ENCODE measurements around the gene LRBA.

Gene LRBA

DNA sequence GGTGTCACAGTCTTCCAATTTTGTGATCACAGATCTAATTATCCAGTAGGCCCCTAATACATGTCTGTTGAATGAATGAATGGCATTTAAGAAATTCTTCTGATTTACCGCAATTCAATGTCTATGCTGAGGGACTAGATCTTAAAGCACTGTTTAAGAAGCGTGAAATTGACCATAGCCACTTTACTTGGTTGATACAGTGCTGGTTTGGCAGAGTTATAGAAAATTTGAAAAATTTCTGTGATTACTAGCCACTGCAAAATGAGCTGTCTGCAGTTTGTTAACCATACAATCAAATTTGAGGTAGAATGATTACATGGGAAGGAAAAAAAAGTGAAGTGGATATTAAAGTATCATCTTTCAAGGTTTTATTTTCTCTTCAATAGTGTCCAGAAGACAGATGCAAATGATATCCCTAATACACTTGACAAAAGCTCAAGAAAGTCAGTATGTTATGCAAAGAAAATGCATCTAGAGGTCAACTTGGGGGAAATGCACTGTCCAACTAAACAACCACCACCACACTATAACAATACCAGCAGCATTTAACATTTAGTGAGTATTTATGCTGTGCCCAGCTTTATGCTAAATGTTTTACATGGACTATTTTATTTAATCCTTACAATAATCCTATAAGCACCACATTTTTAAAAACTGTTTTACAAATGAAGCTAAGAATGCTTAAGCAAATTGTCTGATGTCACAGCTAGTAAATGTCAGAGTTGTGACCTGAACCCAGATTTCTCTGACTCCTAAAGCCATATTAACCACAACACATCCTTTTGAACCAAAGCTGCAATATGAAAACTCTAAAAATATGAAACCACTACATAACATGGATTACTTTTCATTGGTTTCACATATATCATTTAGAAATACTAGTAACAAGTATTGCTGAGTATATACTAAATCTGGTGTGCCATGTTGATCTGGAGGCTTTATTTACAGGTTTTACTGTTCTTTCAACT, 651.1 kb downstream of the LRBA start:
- DNase-seq (ENCODE audit: low read depth), result no peak

DNA sequence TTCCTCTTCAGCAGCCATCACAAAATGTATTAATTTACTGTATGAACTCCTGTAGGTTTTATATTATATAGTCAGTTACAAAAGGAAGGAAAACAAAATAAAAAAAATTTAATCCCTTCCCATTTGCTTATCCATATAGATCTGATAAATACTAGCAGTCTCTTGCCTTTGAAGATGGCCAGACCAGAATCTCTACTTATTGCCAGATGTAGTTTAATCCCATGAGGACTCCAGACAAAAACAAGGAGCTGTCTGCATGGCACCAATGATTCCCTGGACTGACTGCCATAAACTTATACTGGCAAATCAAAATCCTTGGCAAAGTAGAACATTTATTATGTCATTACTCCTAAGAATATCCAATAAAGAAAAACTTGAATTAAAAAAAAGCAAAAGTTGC, 656.4 kb downstream of the LRBA start:
- DNase-seq (ENCODE audit: low read depth), result no peak

DNA sequence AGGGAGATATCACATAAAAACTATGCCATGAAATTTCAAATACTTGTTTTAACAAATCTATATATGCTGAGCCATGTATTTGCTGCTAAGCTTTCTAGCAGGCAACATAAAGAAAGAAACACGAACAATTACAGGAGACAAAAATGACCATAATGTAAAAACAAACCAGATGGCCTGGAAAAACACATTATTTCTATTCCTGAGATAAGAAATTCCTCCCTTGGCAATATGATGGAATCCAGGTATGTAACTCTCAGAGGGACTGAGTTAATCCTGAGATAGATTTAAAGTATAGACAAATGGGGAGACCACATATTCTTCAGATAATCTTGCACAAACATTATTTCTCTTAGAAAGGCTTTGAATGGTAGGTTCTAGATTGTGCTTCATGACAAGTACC, 657.3 kb downstream of the LRBA start:
- no peak for DNase-seq (ENCODE audit: low read depth)

DNA sequence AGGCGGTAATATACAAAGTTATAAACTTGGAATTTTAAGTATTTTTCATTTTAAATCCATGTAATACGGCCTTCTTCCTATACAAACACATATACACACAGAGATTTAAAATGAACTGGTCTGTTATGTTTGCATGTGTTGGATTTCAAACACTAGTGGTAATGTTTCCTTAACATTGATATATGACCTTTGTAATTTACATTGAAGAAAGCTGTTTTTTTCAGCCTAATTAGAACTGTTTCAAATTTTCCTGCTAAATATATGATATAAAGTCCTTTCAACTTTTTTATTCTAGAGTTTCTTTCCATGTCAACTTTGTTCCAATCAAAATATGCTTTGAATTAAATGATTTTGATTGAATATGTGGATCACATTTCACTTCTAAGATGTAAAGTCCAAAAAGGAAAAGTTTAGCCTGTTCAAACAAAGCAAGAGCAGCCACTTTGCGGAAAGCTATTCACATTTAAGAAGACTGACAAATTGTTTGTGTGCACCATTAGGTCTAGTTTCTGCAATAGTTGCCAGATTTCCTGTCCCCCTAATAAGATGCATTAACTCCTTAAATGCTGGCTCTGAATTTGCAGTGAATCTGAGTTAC, 659.1 kb downstream of the LRBA start:
- no peak for DNase-seq (ENCODE audit: low read depth)

DNA sequence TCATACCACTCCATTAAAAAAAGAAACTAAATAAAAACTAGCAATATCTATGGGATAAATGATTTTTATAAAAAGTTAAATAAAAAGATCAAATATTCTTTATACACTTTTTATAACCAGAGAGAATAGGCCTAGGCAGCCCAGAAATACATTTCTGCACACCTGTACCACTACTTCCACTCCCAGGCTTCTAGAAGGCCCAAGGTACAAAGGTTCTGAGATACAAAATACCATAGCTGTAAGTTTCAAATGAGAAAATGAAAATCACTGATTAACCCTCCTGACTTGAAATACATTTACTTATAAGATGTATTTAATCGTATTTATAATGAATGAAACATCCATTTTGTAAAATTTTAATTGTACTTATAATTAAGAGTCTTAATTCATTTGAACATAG, 659.7 kb downstream of the LRBA start:
- no peak for DNase-seq (ENCODE audit: low read depth)

DNA sequence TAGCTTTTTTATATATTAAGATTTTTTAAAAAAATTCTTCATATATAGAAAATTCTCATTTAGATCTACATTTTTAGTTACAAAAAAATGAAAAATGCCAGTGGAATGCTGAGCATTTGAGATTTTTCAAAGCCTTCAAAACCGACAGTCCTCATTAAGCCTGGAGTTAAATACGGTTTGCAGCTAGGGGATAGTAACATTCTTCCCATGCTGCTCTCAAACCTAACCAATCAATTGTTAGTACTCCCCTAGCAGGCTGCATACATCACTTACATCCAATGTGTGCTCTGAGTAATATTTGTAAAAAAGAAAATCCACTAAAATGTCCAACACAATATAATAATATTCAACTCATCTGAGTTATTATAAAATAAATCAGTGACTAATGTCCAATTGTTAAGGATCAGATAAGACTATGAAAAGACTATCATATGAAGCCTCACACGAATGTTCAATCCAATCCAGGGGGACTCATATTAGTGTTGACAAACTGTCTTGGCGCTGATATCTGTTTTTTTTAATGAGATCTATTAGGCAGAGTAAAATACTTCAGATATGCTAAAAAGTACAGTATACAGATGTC, 660.8 kb downstream of the LRBA start:
- no peak for DNase-seq (ENCODE audit: low read depth)

DNA sequence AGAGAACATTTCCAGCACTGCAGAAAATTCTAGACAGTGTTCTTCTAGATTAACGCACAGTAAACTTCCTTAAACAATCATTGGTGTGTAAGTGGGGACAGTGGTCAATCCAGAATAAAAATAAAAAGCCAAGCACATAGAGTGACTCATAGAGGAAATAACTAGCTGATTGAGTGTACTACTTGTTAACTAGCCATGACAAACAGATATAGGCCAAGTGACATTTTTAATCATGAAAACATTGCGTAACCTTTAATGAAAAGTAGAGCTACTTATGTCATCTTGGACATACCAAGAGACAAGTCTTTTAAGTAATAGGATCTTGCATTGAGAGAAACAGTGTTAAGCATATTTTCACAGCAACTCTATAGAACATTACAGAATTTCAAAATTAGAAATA, 667.0 kb downstream of the LRBA start:
- no peak for DNase-seq (ENCODE audit: low read depth)

DNA sequence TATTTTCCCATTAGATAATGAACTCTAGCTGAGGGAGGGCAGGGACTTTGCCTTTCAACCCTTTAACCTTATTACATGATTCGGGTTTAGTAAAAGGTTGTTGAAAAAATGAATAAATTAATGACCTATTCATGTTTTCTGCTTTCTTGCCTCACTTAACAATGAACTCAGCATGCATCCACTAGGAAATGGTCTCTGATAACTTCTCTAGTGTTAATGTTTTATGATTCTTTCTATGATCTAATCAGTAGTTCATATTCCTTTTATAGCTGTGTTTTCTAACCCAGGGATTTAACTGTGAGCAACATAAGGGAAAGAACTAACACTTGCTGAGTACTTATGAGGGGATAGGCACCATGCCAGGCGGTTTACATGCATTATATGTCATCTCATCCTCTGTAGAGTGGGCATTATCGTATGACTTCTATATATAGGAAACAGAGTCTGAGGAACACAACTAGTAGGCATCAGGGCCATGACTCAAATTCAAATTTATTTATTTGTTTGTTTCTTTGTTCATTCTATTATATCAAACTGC, 669.8 kb downstream of the LRBA start:
- DNase-seq (ENCODE audit: low read depth), result no peak

DNA sequence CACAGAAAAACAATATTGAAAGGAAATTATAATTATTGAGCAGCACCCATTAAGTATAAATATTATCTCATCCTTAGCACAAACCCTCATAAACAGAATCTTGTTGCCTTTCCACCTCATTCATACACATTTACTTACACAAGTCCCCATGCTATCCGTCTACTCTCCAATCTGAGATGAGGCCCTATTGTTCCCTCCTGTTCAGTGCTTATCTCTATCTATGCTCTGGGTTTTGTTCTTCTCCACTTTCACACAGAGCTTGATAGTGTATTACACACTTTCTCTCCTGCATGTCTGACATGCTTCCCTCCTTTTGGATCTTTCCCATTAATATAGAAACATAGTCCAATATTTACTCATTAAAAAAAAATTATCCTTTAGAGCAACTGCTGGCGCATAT, 671.3 kb downstream of the LRBA start:
- no peak for DNase-seq (ENCODE audit: low read depth)

DNA sequence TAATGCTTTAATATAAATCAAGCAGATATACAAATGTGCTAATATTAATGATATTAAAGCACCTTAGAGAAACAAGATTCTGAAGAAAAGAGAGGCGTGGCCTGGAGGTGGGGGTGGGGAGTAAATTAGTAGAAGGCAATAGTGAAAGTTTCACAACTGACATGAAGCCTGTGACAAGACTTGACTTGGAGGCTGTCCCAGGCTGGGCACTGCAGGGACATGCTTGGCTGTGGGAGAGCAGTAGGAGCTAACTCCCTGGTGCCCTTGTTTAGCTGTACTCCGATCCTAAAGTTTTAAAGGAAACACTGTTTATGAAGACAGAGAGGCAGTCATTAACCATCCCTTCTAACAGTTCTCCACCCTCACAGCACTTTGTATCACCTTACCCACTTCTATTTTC, 672.1 kb downstream of the LRBA start:
- DNase-seq (ENCODE audit: low read depth), result no peak

DNA sequence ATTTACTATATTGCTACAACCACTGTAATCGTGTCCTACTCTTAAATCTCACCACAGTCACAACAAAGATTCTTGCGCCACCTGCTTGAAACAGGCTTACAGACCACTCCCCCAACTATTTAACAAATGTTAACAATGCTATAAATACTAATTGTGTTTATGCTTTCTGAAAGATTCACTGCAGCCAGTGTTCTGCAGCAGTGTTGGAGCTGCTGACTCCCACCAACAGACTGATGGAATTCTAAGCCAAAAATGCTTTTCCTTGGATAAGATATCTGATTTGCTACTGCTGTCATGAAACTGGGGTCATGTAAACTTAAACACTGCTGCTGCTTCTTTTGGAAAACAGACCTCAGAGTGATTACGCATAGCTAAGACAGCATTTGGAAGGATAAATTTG, 677.4 kb downstream of the LRBA start:
- DNase-seq (ENCODE audit: low read depth), result no peak

DNA sequence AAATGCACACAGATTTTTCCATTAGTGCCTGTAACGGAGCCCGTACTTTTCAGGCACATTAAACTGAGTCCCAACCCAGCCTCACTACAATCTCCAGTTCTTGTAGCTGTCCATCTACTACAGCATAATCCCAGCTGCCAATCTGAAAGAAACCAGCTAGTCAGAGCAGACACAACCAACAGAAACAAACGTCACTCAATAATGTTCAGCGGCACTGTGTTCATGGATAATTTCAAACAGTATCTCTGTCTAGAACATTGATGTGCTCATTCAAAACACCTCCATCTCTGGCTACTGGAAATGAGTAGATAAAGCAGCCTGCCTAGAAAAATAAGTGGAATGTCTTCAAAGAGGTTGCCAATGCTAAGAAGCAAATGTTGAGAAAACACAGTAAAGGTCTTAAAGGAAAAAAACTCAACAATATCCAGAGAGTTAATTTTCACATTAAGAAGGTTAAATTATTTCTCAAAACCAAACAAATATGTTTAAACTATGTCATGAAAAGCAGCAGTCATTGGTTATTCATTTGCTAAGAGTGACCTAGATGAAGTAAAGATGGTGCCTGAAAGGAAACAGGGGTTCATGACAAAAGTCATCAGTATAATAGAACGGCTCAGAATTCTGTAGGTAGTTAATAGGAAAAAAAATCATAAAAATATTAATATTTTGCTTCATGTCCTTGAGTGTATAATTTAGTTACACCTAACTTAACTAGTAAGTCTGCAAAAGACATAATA, 678.2 kb downstream of the LRBA start:
- no peak for DNase-seq (ENCODE audit: low read depth)

DNA sequence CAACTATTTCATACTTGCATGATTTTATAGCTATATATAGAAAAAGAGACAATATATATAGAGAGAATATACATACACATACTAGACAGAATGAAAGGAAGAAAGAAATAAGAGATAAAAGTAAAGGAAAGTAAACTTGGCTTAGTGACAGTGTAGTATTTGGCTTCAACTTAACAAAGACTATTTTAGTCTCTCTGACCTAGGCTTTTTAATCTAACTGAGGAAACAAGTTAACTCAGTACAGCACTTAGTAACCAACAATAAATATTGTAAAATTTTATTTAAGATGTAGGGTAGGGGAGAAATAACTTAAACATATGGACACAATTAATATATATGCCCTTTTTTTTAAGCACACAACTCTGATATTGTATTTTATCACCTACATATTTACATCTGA, 682.1 kb downstream of the LRBA start:
- DNase-seq (ENCODE audit: low read depth), result no peak

DNA sequence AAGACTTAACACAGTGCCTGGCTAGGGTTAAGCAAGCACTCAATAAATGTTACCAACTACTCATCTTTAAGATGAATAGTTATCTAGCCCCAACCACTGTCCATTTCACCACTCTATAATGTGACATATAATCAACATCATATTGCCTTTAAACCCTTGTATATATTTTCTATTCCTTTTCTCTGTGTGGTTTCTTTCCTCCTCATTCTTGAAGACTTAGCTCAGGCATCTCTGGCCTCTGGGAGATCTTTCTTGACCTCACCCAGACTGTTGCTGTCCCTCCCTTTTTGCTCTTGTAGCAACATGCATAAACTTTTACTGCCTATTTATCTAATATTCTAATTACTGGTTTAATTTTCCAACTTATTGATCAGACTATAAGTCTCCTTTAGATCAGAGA, 683.0 kb downstream of the LRBA start:
- DNase-seq (ENCODE audit: low read depth), result no peak

DNA sequence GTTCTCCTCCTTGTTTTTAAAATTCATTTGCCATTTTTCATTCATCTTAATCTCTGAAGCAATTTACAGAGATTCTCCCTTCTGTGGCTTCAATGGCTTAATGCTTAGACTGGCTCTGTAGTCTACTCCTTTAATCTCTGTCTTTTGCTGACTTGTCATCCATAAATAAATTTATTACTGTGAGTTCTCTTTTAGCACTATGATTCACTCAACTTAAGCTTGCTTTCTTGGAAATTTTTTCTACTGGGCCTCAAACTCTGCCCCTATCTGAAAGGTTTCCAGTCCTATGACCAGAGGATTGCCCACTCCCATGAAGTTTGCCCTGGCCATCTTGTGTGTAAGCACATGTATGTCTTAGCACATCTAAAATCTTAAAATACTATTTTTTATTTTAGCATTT, 685.7 kb downstream of the LRBA start:
- DNase-seq (ENCODE audit: low read depth), result no peak

DNA sequence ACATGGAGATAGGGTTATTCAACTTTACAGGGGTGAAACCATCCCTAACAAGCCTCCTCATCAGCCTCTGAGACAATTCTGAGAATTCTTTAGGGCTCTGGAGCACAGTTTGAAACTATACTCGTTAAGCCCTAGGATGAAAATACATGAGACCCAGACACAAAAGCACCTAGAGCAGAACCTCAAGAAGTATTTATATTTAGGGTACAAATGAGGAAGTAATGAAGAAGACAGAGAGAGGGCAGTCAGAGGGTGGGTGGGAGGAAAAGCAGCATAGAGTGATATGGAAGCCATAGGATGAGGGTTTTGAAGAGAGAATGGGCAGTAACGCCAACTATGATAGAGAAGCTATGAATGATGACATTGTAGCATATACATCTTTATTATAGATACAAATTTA, 686.6 kb downstream of the LRBA start:
- no peak for DNase-seq (ENCODE audit: low read depth)

DNA sequence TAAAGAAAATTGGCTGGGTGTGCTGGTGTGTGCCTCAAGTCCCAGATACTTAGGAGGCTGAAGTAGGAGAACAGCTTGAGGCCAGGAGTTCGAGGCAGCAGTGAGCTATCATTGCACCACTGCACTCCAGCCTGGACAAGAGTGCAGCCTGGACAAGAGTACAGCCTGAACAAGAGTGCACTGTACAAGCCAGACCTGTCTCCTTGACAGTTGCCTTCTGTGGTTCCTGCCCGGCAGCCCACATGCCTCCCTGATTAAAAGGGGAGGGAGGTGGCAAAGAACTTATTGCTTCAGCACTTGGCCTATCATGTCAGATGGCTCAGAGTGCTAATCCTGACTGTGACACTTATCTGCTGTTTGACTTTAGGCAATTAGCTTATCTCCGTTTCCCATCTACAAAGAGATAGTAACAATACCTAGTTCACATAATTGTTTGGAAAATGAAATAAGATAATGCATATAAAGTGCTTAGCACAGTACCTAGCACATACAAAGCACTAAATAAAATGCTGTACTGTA, 687.8 kb downstream of the LRBA start:
- no peak for DNase-seq (ENCODE audit: low read depth)

DNA sequence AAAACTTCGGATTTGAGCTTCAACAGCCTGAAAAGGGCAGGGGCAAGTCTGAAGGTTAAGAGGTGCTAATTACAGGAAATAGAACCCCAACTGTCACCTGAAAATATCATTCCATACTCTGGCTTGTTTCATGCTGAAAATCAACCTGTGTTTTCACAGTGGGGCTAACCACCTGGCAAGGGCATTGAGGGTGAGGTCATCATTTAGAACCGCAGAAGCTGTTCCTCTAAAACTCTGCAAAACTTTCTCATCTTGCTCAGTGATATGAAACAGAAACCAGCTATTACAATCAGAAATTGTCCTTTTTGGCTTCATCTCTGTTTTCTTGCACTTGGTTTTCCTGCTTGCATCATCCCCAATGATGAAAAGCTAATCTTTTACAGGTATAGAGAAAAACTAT, 689.2 kb downstream of the LRBA start:
- no peak for DNase-seq (ENCODE audit: low read depth)

DNA sequence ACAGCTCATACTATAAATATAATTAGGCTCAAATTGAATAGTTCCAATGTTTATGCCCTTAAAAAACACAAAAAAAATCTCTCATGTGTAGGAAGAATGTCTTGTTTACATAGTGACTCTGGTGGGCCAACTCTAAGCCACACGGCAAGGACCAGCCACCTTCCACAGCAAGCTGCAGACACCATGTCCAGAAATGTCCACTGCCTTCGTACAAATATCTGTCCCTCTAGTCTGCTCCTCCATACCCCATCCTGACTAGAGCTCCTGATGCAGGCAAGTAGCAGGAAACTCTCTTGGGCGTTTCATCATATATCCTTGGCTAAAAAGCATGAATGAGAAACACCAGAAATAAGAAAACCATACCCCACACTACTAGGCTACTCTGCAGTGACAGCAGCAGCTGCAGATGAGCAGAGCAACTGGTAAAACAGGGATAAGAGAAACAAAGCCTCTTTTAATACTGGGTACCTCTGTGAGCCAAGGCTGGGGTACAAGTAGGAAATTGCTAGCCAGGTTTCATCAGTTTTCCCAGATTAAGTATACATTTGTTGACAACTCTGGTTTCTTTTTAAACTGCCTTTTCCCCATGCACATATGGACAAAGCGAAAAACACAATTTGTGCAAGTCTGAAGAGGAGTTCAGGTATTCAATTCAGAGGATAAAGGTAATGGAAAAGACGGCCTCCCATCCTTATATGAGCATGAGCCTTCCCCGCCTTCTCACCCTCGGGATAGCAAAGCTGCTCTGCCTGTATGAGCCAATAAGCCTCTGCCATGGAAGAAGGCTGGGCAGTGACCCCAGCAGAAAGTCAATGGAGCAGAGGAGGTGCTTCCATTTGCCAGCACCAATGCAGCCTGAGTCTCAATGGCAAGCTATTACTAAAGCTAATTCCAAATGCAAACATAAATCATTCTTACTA, 691.4 kb downstream of the LRBA start:
- no peak for DNase-seq (ENCODE audit: low read depth)

DNA sequence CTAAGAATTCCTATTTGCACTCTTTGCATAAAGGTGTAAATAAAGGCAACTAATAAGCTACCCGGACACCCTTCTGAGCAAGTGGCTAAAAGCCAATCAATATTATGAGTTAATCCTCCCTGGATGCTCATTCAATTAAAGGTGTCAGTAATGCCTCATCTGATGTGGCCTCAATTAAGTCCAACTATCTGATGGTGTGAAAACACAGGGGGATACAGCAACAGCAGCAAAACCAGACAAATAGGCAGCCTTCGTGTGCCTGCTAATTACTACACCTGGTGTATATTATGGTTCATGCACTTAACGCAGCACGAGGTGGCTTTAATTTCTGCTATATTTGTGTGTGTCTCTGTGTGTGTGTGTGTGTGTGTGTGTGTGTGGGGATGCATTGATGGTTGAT, 692.4 kb downstream of the LRBA start:
- no peak for DNase-seq (ENCODE audit: low read depth)

DNA sequence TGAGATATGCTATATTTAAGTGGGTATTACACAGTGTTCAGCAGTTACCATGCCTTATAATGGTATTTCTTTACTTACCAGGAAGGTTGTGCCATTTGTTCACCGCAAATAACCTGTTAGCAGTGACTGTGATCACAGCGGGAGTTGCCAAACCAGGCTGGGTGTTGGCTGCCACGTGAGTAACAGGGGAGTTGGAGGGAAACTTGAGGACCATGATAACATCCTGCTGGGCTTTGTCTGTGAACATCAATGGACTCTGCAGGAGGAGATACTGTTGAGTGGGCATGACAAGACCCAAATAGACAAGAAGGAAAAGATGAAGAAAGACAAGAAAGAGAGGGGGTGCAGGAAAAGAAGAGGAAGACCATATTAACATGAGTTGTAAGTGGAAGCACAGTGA, 694.0 kb downstream of the LRBA start:
- DNase-seq (ENCODE audit: low read depth), result no peak
